Chondrocyte (in vitro differentiated cells): Measurements from ENCODE around the gene PRXL2B. TPM values are rescaled to one million over a fixed set of nuclear protein-coding genes. Genes with fewer than 3 reads are reported as not detected.

Experiments used
- DNase-seq: peaks from one replicate; pipeline ENCODE4 v3.0.0; 2021; ENCODE audit warnings: mixed read lengths, low spot score
- H3K27ac Mint-ChIP-seq: one replicate; pipeline ENCODE4 v1.8.0; 2021; ENCODE audit warnings: mild to moderate bottlenecking, moderate library complexity, mixed read lengths; ENCODE audit not compliant: unreplicated experiment
- H3K27me3 Mint-ChIP-seq: 2 replicates; pipeline ENCODE4 v1.8.0; 2021; ENCODE audit warnings: low read depth, mixed read lengths
- H3K36me3 Mint-ChIP-seq: 2 replicates; pipeline ENCODE4 v1.8.0; 2021; ENCODE audit warnings: low read depth, mixed read lengths
- H3K4me1 Mint-ChIP-seq: 2 replicates; pipeline ENCODE4 v1.8.0; 2021; ENCODE audit warnings: low read depth, mild to moderate bottlenecking, mixed read lengths
- H3K4me3 Mint-ChIP-seq: one replicate; pipeline ENCODE4 v1.8.0; 2021; ENCODE audit warnings: mild to moderate bottlenecking, moderate library complexity, mixed read lengths; ENCODE audit not compliant: unreplicated experiment
- H3K9me3 Mint-ChIP-seq: 2 replicates; pipeline ENCODE4 v1.8.0; 2021; ENCODE audit warnings: low read depth, mixed read lengths
- CTCF ChIP-seq: fragments of 200-600 bp; sonication (generic); IDR thresholded peaks from 2 replicates; pipeline ENCODE4 v1.5.0; 2021; ENCODE audit warnings: antibody characterized with exemption, mild to moderate bottlenecking, moderate library complexity
- total RNA-seq: library from RNA; stranded (reverse); gene quantifications from 3 replicates; pipeline ENCODE4 v1.2.1, GENCODE V29; 2021

Gene PRXL2B
- total RNA-seq, 1 donor from 2014 or later: 25.6 TPM

- no peaks in the 10 kb centered on the region for H3K9me3 Mint-ChIP-seq
- DNase-seq: no peak
- H3K36me3 Mint-ChIP-seq: no peaks in the 10 kb centered on the region
- H3K27ac Mint-ChIP-seq: no peak overlapping the region
- H3K27me3 Mint-ChIP-seq: peaks cover 37% of the 10 kb centered on the region
- no peak overlapping the region for H3K4me3 Mint-ChIP-seq
- H3K4me1 Mint-ChIP-seq: no peaks in the 10 kb centered on the region
- TF ChIP-seq CTCF: no peak
Observed at GRCh38 chr1:2631136-2632050, 44.8 kb downstream of the PRXL2B start.

GRCh38 chr1:2632051-2632430 lies 45.5 kb downstream of the PRXL2B start:
- peaks cover 33% of the 10 kb centered on the region for H3K27me3 Mint-ChIP-seq
- no peak for DNase-seq

GRCh38 chr1:2632561-2633361 lies 46.2 kb downstream of the PRXL2B start, which contains the start of gene MMEL1:
TSS of gene MMEL1 (minus strand) at chr1:2633016. CDS start at chr1:2629484, 3,532 bp downstream.
- DNase-seq: no peak
- TF ChIP-seq CTCF: no peak
- peaks cover 26% of the 10 kb centered on the region for H3K27me3 Mint-ChIP-seq
- H3K4me3 Mint-ChIP-seq: no peak within 1 kb of the TSS
- no peaks in the 10 kb centered on the region for H3K4me1 Mint-ChIP-seq
- no peaks in the 10 kb centered on the region for H3K36me3 Mint-ChIP-seq
- no peaks in the 10 kb centered on the region for H3K9me3 Mint-ChIP-seq
- no peak within 1 kb of the TSS for H3K27ac Mint-ChIP-seq

More at GRCh38 chr1:2632051-2632430, 45.5 kb downstream of the PRXL2B start:
- no peaks in the 10 kb centered on the region for H3K36me3 Mint-ChIP-seq
- H3K4me3 Mint-ChIP-seq: no peak overlapping the region
- no peaks in the 10 kb centered on the region for H3K9me3 Mint-ChIP-seq
- TF ChIP-seq CTCF: no peak
- H3K27ac Mint-ChIP-seq: no peak overlapping the region
- H3K4me1 Mint-ChIP-seq: no peaks in the 10 kb centered on the region

DNA sequence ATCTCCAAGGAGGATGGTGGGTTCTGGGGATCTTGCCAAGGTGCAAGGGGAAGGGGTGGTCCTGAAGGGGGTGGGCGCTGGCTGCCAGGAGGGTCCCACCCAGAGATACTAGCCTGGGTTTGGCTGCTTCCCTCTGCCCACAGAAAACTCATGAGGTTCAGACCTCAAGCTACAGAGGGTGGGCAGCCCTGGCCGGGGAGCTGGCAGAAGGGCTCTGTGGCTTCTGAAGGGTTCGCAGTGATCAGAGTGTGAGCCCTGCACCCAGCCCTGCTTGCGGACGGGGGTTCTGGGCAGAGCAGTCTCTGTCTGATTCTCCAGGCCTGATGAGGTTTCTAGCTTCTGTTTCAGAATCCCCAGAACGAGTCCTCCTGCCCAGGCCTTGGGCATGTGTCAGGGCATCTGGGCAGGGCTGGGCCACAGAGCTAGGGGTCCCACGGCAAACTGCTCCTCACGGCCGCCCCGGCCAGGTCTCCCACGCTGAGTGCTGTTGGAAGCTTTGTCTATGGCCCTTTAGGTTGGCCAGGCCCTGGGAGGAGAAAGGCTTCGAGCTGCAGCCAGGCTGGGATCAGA lies 46.9 kb downstream of the PRXL2B start:
- Mint-ChIP-seq H3K4me3 (no peak overlapping the region), H3K36me3 (no peaks in the 10 kb centered on the region), H3K9me3 (no peaks in the 10 kb centered on the region), H3K4me1 (no peaks in the 10 kb centered on the region), H3K27ac (no peak overlapping the region), H3K27me3 (peaks cover 25% of the 10 kb centered on the region)
- no peak for DNase-seq
- TF ChIP-seq CTCF: no peak

DNA sequence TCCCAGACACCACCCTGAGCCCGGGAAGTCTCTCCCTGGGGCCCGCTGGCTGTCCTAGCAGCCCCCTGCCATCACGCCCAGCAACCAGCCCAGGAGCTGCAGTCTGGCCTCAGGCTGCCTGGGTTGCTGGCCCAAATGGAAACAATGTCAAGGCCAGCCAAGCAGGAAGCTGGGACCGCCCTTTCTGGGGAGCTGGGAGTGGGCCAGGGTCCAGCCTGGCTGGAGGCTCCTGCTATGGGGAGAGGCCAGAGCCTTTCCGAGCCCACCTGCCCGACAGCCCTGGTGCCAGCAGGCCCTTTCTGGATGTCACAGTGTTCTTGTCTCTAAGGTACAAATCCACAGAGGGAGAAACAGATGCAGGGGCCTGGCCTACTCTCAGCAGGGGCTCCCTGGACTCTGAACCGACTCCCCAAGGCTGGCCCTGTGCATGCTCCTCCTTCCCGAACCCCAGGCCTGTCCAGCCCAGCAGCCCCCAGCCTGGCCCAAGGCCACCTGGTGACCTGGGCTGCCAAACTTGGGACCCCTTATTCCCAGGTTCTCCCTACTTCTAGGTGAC lies 47.4 kb downstream of the PRXL2B start:
- TF ChIP-seq CTCF: no peak
- H3K36me3 Mint-ChIP-seq: no peaks in the 10 kb centered on the region
- no peaks in the 10 kb centered on the region for H3K9me3 Mint-ChIP-seq
- no peak overlapping the region for H3K27ac Mint-ChIP-seq
- peaks cover 25% of the 10 kb centered on the region for H3K27me3 Mint-ChIP-seq
- H3K4me3 Mint-ChIP-seq: no peak overlapping the region
- no peaks in the 10 kb centered on the region for H3K4me1 Mint-ChIP-seq
- no peak for DNase-seq
